GM12878 (cell line): ENCODE results near the gene PCYOX1L. TPM values are rescaled to one million over a fixed set of nuclear protein-coding genes. Genes with fewer than 3 reads are reported as not detected.

ENCODE experiments used
- ATAC-seq: fragments of 200-7000 bp; cut with Tn5 transposase; 3 replicates; pipeline ENCODE4 v1.9.1; 2020; ENCODE audit warnings: mild to moderate bottlenecking, moderate library complexity
- BruUV-seq: library from RNA; stranded (reverse); fragments of 400-500 nt; replicated peaks from 2 replicates; lab custom pipeline; 2021; lab: Mats Ljungman, UMichigan
- CTCF ChIA-PET: fragments of 300-600 bp; sonication (Branson Sonifier 250); formaldehyde crosslinking; extraction: SDS; loops from one replicate; lab custom pipeline; 2021; ENCODE audit warnings: inconsistent platforms; lab: Yijun Ruan, JAX
- POLR2A ChIA-PET: fragments of 350-600 bp; formaldehyde crosslinking; extraction: SDS; loops from one replicate; lab custom pipeline; 2021; ENCODE audit warnings: inconsistent platforms; lab: Charles Lee
- RAD21 ChIA-PET: fragments of 300-600 bp; sonication (Branson Sonifier 250); formaldehyde crosslinking; loops from one replicate; lab custom pipeline; 2023; ENCODE audit warnings: antibody characterized with exemption; ENCODE audit not compliant: unreplicated experiment; lab: Charles Lee
- SMC1A ChIA-PET: fragments of 300-600 bp; sonication (Branson Sonifier 250); formaldehyde crosslinking; loops from one replicate; lab custom pipeline; 2023; ENCODE audit not compliant: unreplicated experiment, uncharacterized antibody; lab: Charles Lee
- DNase-seq: peaks from one replicate; pipeline ENCODE4 v3.0.0-alpha.2; 2011; ENCODE audit warnings: low read depth, low spot score
- FAIRE-seq: peaks from 3 replicates; lab custom pipeline; 2011; peaks lifted over from hg19 to GRCh38; lab: Jason Lieb, UNC
- H2AFZ ChIP-seq: 2 replicates; pipeline ENCODE4 v1.6.0; 2011; ENCODE audit warnings: low read depth, low read length, control low read depth; ENCODE audit not compliant: control insufficient read depth
- H3K27ac ChIP-seq: 2 replicates; pipeline ENCODE4 v1.5.1; 2011; ENCODE audit warnings: control low read depth; ENCODE audit not compliant: control insufficient read depth, insufficient read depth
- H3K27me3 ChIP-seq, 2 experiments: replicated peaks in 1 of 2; 2 replicates each; pipeline versions ENCODE4 v1.6.0 to v1.6.1; 2011; ENCODE audit warnings: low read length in 1 of 2; ENCODE audit not compliant: control insufficient read depth in 2 of 2, insufficient read depth in 2 of 2
- H3K36me3 ChIP-seq, 2 experiments: 2 replicates each; pipeline ENCODE4 v1.5.1; 2011; ENCODE audit warnings: low read length in 1 of 2; ENCODE audit not compliant: control insufficient read depth in 2 of 2, insufficient read depth in 2 of 2
- H3K4me1 ChIP-seq: 2 replicates; pipeline ENCODE4 v1.6.1; 2011; ENCODE audit warnings: mild to moderate bottlenecking, low read length, moderate library complexity, mixed read lengths; ENCODE audit not compliant: control insufficient read depth, insufficient read depth
- H3K4me2 ChIP-seq: 2 replicates; pipeline ENCODE4 v1.6.0; 2011; ENCODE audit warnings: control low read depth; ENCODE audit not compliant: control insufficient read depth, insufficient read depth
- H3K4me3 ChIP-seq: fragments of 200-600 bp; sonication (generic); 2 replicates; pipeline ENCODE4 v1.5.1; 2016
- H3K79me2 ChIP-seq: 2 replicates; pipeline ENCODE4 v1.6.0; 2011; ENCODE audit warnings: low read length; ENCODE audit not compliant: control insufficient read depth, insufficient read depth
- H3K9ac ChIP-seq: 2 replicates; pipeline ENCODE4 v1.8.0; 2011; ENCODE audit warnings: low read length, control low read depth, mixed read lengths; ENCODE audit not compliant: control insufficient read depth, insufficient read depth
- H3K9me3 ChIP-seq: replicated peaks from 3 replicates; pipeline ENCODE4 v1.5.1; 2011; ENCODE audit warnings: mild to moderate bottlenecking, low read length; ENCODE audit not compliant: control insufficient read depth, insufficient read depth
- H4K20me1 ChIP-seq: 2 replicates; pipeline ENCODE4 v1.6.0; 2011; ENCODE audit not compliant: control insufficient read depth, insufficient read depth
- BACH1 ChIP-seq: fragments of 450-650 bp; IDR thresholded peaks from 2 replicates; pipeline ENCODE4 v1.6.1; 2017; ENCODE audit warnings: mild to moderate bottlenecking, borderline replicate concordance
- BRCA1 ChIP-seq: IDR thresholded peaks from 2 replicates; pipeline ENCODE4 v1.6.1; 2011; ENCODE audit warnings: low read depth, low read length, improper control_type of control experiment
- EGR1 ChIP-seq, 2 experiments: IDR thresholded peaks; 1 replicate in 1 of 2; 2 replicates in 1 of 2; pipeline ENCODE4 v1.6.1; 2011 to 2012; ENCODE audit warnings: low read depth in 2 of 2, low read length in 2 of 2, borderline replicate concordance in 1 of 2, mild to moderate bottlenecking in 1 of 2, moderate library complexity in 1 of 2
- ESRRA ChIP-seq: IDR thresholded peaks from 2 replicates; pipeline ENCODE4 v1.6.1; 2012; ENCODE audit warnings: mild to moderate bottlenecking, low read length, improper control_type of control experiment
- HDAC6 ChIP-seq: fragments of 200-600 bp; sonication (generic); IDR thresholded peaks from one replicate; pipeline ENCODE4 v1.8.0; 2017; ENCODE audit warnings: antibody characterized with exemption; ENCODE audit not compliant: unreplicated experiment
- KLF5 ChIP-seq: fragments of 450-650 bp; IDR thresholded peaks from 2 replicates; pipeline ENCODE4 v1.6.1; 2014; ENCODE audit warnings: mild to moderate bottlenecking; ENCODE audit not compliant: partially characterized antibody
- MLLT1 ChIP-seq: fragments of 450-650 bp; IDR thresholded peaks from 2 replicates; pipeline ENCODE4 v1.6.1; 2016; ENCODE audit warnings: mild to moderate bottlenecking
- PKNOX1 ChIP-seq: fragments of 450-650 bp; IDR thresholded peaks from 2 replicates; pipeline ENCODE4 v1.6.1; 2016; ENCODE audit warnings: mild to moderate bottlenecking
- PML ChIP-seq: IDR thresholded peaks from 2 replicates; pipeline ENCODE4 v1.6.1; 2012; ENCODE audit warnings: low read length, inconsistent platforms
- POU2F2 ChIP-seq: IDR thresholded peaks from 3 replicates; pipeline ENCODE4 v1.6.1; 2011; ENCODE audit warnings: low read depth, mild to moderate bottlenecking, low read length, borderline replicate concordance
- SMAD5 ChIP-seq: IDR thresholded peaks from 2 replicates; pipeline ENCODE4 v1.6.1; 2016; ENCODE audit warnings: antibody characterized with exemption, low read depth
- TARDBP ChIP-seq: IDR thresholded peaks from 2 replicates; pipeline ENCODE4 v1.6.1; 2016; ENCODE audit warnings: borderline replicate concordance
- TBL1XR1 ChIP-seq: IDR thresholded peaks from 2 replicates; pipeline ENCODE4 v1.6.1; 2012; ENCODE audit warnings: low read depth, low read length, improper control_type of control experiment
- TCF3 ChIP-seq: IDR thresholded peaks from 2 replicates; pipeline ENCODE4 v1.6.1; 2012; ENCODE audit warnings: low read depth, mild to moderate bottlenecking, low read length, borderline replicate concordance; ENCODE audit not compliant: insufficient read depth
- USF1 ChIP-seq: IDR thresholded peaks from 2 replicates; pipeline ENCODE4 v1.6.1; 2011; ENCODE audit warnings: borderline replicate concordance, low read depth, mild to moderate bottlenecking, moderate library complexity, mixed read lengths, low read length; ENCODE audit not compliant: insufficient read depth; ENCODE audit errors: extremely low read length
- WGBS: methylation state at CpG from one replicate; pipeline ENCODE4 v1.1.6; 2016; ENCODE audit warnings: low lambda C conversion rate; ENCODE audit not compliant: insufficient replicate concordance, insufficient coverage; ENCODE audit errors: missing lambda C conversion rate; 5-methylcytosine and 5-hydroxymethylcytosine counted together
- in situ Hi-C: fragments of 300-500 bp; cut with MboI; formaldehyde crosslinking; loops from 9 replicates; pipeline ENCODE4 v1.14.3; 2018; ENCODE audit warnings: mixed read lengths
- intact Hi-C: fragments of 100-400 bp; cut with micrococcal nuclease; formaldehyde crosslinking; loops from one replicate; pipeline ENCODE4 v1.14.2; 2022; ENCODE audit not compliant: unreplicated experiment
- polyA plus RNA-seq, 11 experiments: library from polyadenylated mRNA; depleted of rRNA in 4 of 11; unstranded in 6 of 11; stranded (reverse) in 5 of 11; fragments of >200 nt; fragmentation: Nextera tagmentation in 4 of 11; fragmentation: Illumina TruSeq in 1 of 11; extraction: Ambion mirVana in 4 of 11; extraction: Trizol in 1 of 11; gene quantifications; 1 replicate in 1 of 11; 2 replicates in 10 of 11; pipeline versions ENCODE4 v1.2.1 to v1.2.3, GENCODE V29; 2011 to 2016; ENCODE audit warnings: inconsistent platforms in 2 of 11, missing spikeins in 2 of 11, low read depth in 1 of 11
- total RNA-seq, 4 experiments: library from RNA; depleted of rRNA in 3 of 4; stranded (reverse); fragments of >200 nt in 3 of 4; fragmentation: Illumina TruSeq in 1 of 4; extraction: Trizol in 1 of 4; gene quantifications; 2 replicates each; pipeline versions ENCODE4 v1.2.1 to v1.2.3, GENCODE V29; 2013 to 2021

Gene PCYOX1L
- total and polyA plus RNA-seq, 10 of the 15 experiments (the other 5 are each of a cell fraction or from before 2014, with no cell fraction given), result 2.9 to 17.0 (median 12.9) TPM

GRCh38 chr5:149409268-149409948, 51.6 kb downstream of the PCYOX1L start (continued):
- no peak for TF ChIP-seq ESRRA
- TF ChIP-seq BRCA1, result no peak
- TF ChIP-seq POU2F2, result no peak
- no peak for TF ChIP-seq TBL1XR1

- Histone ChIP-seq H4K20me1 (no peaks in the 10 kb centered on the region), H3K36me3 (no peaks in the 10 kb centered on the region), H3K4me3 (no peak overlapping the region), H3K9ac (no peak overlapping the region), H3K79me2 (no peaks in the 10 kb centered on the region), H3K27me3 (peaks cover 0 to 2% of the 10 kb centered on the region in 2 experiments; a peak in 2 of 4 replicates), H3K9me3 (no peaks in the 10 kb centered on the region), H3K4me1 (no peaks in the 10 kb centered on the region), H3K4me2 (no peak overlapping the region), H2AFZ (no peak overlapping the region), H3K27ac (no peak overlapping the region)
- ATAC-seq (no peak), FAIRE-seq (no peak), DNase-seq (no peak)
- ChIA-PET RAD21 (interaction anchor here (1.0 kb wide), 1 partner anchor 10 kb away, joined by 3 read pairs; no protein-coding TSS in a partner anchor), POLR2A (no interaction called here), SMC1A (no interaction called here), CTCF (no interaction called here)
- intact Hi-C loops, result no loop called here
- in situ Hi-C loops, result no loop called here
- TF ChIP-seq BACH1 (no peak), HDAC6 (no peak), TARDBP (no peak), TCF3 (no peak), PML (no peak), USF1 (no peak), KLF5 (no peak), SMAD5 (no peak), MLLT1 (no peak), PKNOX1 (no peak), EGR1 (IDR thresholded peaks at IDR 0.05; ENCODE audit: borderline replicate concordance in 1 of 2, low read depth in 2 of 2, low read length in 2 of 2) (no peak)
- WGBS, result 29% methylated on average over 7 of the region's 7 CpGs
- BruUV-seq, result no TSS peak
Measured at GRCh38 chr5:149410071-149410470, 52.2 kb downstream of the PCYOX1L start.
